Measurements from ENCODE around the gene SLC2A11.

Gene SLC2A11

DNA sequence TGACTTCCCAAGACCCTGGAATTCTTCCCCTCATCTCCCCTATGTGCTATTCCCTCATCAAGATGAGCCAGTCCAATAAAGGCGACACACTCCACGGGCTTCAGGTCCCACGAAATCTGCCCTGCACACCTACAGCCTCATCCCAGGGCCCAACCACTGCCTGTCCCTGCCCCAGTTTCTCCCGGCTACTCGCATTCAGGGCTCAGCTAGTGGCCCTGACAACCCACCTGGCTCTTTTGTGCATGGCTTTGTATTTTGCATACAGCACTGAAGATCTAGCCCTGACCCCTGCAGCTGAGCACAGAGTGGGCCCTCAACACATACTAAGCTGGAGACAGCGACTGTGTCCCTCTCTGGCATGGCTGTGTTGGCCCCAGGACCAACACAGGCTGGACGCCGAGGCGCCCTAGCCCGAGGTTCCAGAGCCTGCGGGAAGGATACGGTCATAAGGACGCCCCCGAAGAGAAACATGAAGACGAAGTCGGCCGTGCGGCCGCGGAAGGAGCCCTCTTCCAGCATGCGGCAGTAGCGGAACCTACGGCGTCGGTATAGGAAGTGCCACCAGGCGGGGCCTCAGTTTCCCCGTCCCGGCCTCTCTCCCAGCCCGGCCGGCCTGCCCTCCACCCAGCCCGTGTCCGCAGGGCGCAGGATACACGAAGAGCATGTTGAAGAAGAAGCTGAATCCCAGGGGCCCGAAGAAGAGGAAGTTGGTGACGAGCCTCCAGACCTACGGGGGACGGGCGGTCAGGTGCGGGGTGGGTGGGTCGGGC is 19.6 kb upstream of the SLC2A11 start:
- Histone ChIP-seq H3K9ac (ENCODE audit: low read depth in 1 of 2, low read length in 2 of 2) (peak overlapping the region; percentile 32 to 33), H3K4me3 (ENCODE audit: low read depth in 1 of 2, low read length in 2 of 2) (peak overlapping the region; percentile 66 to 80), H3K27ac (ENCODE audit: low read depth, low read length) (no peak overlapping the region), H3K36me3 (ENCODE audit: control insufficient read depth in 1 of 2, insufficient read depth in 2 of 2, low read length in 2 of 2) (peaks cover 23 to 35% of the 10 kb centered on the region in 2 donors), H3K4me1 (ENCODE audit: control insufficient read depth in 1 of 2, insufficient read depth in 2 of 2, low read length in 2 of 2) (peaks cover 6 to 23% of the 10 kb centered on the region in 2 donors), H3K9me3 (ENCODE audit: control insufficient read depth in 1 of 2, low read length in 2 of 2) (no peaks in the 10 kb centered on the region), H3K27me3 (ENCODE audit: control insufficient read depth in 1 of 2, insufficient read depth in 2 of 2, low read length in 2 of 2) (no peaks in the 10 kb centered on the region)

DNA sequence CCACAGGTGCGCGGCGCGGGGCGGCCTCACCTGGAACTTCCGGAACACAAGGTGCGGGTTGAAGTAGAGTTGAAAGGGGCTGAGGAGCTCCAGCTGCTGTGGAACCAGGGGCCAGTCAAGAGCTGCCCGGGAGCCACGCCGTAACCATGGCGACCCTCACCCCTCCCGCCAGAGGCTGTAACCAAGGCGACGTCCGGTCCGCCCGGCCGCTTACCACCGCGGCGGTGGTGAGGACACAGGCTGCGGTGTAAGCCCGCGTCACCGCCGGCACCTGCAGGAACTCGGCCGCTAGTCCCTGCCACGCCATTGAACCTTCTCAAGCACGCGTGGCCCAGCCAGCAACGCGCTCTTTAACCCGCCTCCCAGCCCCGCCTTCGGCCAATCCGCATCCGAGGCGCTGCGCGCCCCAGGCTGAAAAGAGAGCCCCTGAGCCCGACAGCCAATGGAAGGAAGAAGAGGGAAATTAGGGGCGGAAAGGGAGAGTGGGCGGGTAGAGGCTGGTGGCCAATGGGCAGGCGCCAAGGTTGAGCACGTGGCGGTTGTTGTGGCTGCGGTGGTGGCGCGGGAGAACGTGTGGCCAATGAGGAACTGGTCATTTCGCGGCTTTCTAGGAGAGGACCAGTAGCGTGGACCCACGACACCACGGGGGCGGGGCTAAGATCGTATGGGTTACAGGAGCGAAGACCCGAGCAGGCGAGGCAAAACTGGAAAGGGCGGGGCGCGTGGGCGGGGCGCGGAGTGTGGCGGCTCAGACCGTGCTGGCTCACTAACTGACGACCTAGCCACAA is 18.8 kb upstream of the SLC2A11 start, which contains the start of gene DERL3:
TSS of gene DERL3 (minus strand) at position 326 of the 788 bp plus-strand sequence. CDS start at position 307, 19 bp downstream.
- Histone ChIP-seq H3K4me1 (ENCODE audit: control insufficient read depth in 1 of 2, insufficient read depth in 2 of 2, low read length in 2 of 2) (peaks cover 6 to 23% of the 10 kb centered on the region in 2 donors), H3K27me3 (ENCODE audit: control insufficient read depth in 1 of 2, insufficient read depth in 2 of 2, low read length in 2 of 2) (no peaks in the 10 kb centered on the region), H3K4me3 (ENCODE audit: low read depth in 1 of 2, low read length in 2 of 2) (peak within 1 kb of the TSS; percentile 66 to 80), H3K9me3 (ENCODE audit: control insufficient read depth in 1 of 2, low read length in 2 of 2) (no peaks in the 10 kb centered on the region), H3K9ac (ENCODE audit: low read depth in 1 of 2, low read length in 2 of 2) (peak within 1 kb of the TSS; percentile 32 to 33), H3K27ac (ENCODE audit: low read depth, low read length) (no peak within 1 kb of the TSS), H3K36me3 (ENCODE audit: control insufficient read depth in 1 of 2, insufficient read depth in 2 of 2, low read length in 2 of 2) (peaks cover 15 to 27% of the 10 kb centered on the region in 2 donors)

DNA sequence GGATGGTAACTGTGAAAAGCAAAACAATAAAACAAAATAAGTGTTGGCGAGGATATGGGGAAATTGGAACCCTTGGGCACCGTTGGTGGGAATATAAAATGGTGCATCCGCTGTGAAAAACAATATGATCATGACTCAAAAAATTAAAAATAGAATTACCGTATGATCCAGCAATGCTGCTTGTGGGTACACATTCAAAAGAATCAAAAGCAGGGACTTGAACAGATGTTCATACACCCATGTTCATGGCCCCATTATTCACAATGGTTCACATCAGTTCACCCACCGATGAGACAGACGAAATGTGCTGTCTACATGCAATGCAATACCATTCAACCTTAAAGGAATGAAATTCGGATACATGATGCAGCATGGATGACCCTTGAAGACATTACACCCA is 17.6 kb upstream of the SLC2A11 start:
- Histone ChIP-seq H3K27me3 (ENCODE audit: control insufficient read depth in 1 of 2, insufficient read depth in 2 of 2, low read length in 2 of 2) (no peaks in the 10 kb centered on the region), H3K4me1 (ENCODE audit: control insufficient read depth in 1 of 2, insufficient read depth in 2 of 2, low read length in 2 of 2) (peaks cover 10 to 33% of the 10 kb centered on the region in 2 donors), H3K4me3 (ENCODE audit: low read depth in 1 of 2, low read length in 2 of 2) (no peak overlapping the region), H3K36me3 (ENCODE audit: control insufficient read depth in 1 of 2, insufficient read depth in 2 of 2, low read length in 2 of 2) (peaks cover 12 to 18% of the 10 kb centered on the region in 2 donors), H3K9me3 (ENCODE audit: control insufficient read depth in 1 of 2, low read length in 2 of 2) (no peaks in the 10 kb centered on the region), H3K27ac (ENCODE audit: low read depth, low read length) (no peak overlapping the region), H3K9ac (ENCODE audit: low read depth in 1 of 2, low read length in 2 of 2) (no peak overlapping the region)

DNA sequence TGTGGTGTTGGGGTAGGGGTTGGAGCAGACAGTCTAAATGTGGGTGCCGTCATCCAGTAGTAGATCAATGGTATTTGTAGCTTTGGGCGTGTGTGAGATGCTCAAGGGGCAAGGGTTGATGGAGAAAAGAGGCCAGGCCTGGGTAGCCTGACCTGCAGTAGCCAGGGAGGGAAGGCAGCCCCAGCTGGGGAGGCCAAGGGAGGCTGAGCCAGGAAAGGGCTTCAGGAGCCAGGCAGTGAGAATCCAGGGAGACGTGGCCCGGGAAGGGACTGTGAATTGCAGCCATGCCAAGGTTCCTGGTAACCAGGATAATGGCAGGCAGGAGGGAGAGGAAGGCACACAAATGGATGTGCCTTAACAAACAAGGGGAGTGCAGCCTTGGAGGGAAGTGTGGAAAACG is 16.4 kb upstream of the SLC2A11 start:
- H3K9me3 ChIP-seq (ENCODE audit: control insufficient read depth in 1 of 2, low read length in 2 of 2) = no peaks in the 10 kb centered on the region
- no peak overlapping the region for H3K9ac ChIP-seq (ENCODE audit: low read depth in 1 of 2, low read length in 2 of 2)
- no peaks in the 10 kb centered on the region for H3K27me3 ChIP-seq (ENCODE audit: control insufficient read depth in 1 of 2, insufficient read depth in 2 of 2, low read length in 2 of 2)
- H3K4me1 ChIP-seq (ENCODE audit: control insufficient read depth in 1 of 2, insufficient read depth in 2 of 2, low read length in 2 of 2) = peaks cover 17 to 45% of the 10 kb centered on the region in 2 donors
- no peak overlapping the region for H3K4me3 ChIP-seq (ENCODE audit: low read depth in 1 of 2, low read length in 2 of 2)
- H3K27ac ChIP-seq (ENCODE audit: low read depth, low read length) = no peak overlapping the region
- H3K36me3 ChIP-seq (ENCODE audit: control insufficient read depth in 1 of 2, insufficient read depth in 2 of 2, low read length in 2 of 2) = peaks cover 5 to 6% of the 10 kb centered on the region in 2 donors

DNA sequence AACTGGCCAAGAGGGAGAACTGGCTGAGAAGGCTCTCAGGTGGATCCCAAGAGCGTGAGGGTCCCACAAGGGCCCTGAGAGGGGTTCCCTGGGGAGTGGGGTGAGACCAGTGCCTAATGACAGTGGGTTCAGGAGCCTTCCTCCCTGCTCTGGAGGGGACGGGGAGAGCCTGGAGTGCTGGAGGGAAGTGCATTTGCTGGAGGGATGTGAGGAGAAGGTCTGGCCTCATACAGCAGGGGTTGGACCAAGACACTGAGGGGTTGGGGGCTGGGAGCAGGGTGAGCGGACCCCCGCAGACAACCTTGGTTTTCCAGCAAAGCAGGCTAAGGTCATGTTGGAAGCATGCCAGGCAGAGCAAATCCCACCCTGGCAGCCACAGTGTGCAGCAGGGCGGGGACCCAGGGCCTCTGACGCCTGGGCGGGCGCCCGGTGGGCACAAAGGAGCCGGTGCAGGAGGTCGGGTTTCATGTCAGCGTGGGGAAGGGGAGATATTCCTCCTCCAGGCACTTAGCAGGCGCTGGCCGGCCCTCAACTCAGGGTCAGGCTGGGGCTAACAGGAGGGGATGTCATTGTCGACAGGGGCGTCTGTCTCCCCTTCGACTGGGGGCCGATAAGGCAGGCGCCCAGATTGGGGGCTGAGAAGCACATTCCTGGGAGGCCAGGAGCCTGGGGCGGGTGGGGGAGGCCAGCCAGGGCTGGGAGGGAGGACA is 15.8 kb upstream of the SLC2A11 start:
- Histone ChIP-seq H3K36me3 (ENCODE audit: control insufficient read depth in 1 of 2, insufficient read depth in 2 of 2, low read length in 2 of 2) (peaks cover 2 to 4% of the 10 kb centered on the region in 2 donors), H3K4me3 (ENCODE audit: low read depth in 1 of 2, low read length in 2 of 2) (no peak overlapping the region), H3K9me3 (ENCODE audit: control insufficient read depth in 1 of 2, low read length in 2 of 2) (no peaks in the 10 kb centered on the region), H3K9ac (ENCODE audit: low read depth in 1 of 2, low read length in 2 of 2) (no peak overlapping the region), H3K4me1 (ENCODE audit: control insufficient read depth in 1 of 2, insufficient read depth in 2 of 2, low read length in 2 of 2) (peaks cover 17 to 50% of the 10 kb centered on the region in 2 donors), H3K27ac (ENCODE audit: low read depth, low read length) (no peak overlapping the region), H3K27me3 (ENCODE audit: control insufficient read depth in 1 of 2, insufficient read depth in 2 of 2, low read length in 2 of 2) (no peaks in the 10 kb centered on the region)

DNA sequence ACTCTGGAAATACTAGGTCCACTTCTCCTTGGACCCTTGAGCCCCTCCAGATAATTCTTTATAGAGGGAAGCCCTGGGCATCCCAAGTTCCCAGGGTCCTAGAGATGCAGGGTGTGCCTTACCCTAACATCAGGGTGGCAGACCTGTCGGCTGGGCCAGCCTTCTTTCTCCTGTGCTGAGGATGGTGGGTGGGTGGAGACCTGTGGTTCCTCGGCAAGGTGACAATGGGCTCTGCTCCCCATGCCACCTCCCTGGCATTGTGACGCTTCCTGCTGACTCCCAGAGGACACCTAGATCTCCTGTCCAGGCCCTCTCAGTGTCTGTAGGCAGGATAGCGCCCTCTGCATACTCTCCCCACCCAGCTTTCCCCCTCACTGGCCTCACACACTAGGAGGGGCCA is 15.1 kb upstream of the SLC2A11 start:
- H3K27ac ChIP-seq (ENCODE audit: low read depth, low read length) = no peak overlapping the region
- peaks cover 17 to 48% of the 10 kb centered on the region in 2 donors for H3K4me1 ChIP-seq (ENCODE audit: control insufficient read depth in 1 of 2, insufficient read depth in 2 of 2, low read length in 2 of 2)
- peaks cover 0 to 4% of the 10 kb centered on the region in 2 donors for H3K36me3 ChIP-seq (ENCODE audit: control insufficient read depth in 1 of 2, insufficient read depth in 2 of 2, low read length in 2 of 2)
- no peaks in the 10 kb centered on the region for H3K27me3 ChIP-seq (ENCODE audit: control insufficient read depth in 1 of 2, insufficient read depth in 2 of 2, low read length in 2 of 2)
- no peaks in the 10 kb centered on the region for H3K9me3 ChIP-seq (ENCODE audit: control insufficient read depth in 1 of 2, low read length in 2 of 2)
- H3K9ac ChIP-seq (ENCODE audit: low read depth in 1 of 2, low read length in 2 of 2) = no peak overlapping the region
- no peak overlapping the region for H3K4me3 ChIP-seq (ENCODE audit: low read depth in 1 of 2, low read length in 2 of 2)

DNA sequence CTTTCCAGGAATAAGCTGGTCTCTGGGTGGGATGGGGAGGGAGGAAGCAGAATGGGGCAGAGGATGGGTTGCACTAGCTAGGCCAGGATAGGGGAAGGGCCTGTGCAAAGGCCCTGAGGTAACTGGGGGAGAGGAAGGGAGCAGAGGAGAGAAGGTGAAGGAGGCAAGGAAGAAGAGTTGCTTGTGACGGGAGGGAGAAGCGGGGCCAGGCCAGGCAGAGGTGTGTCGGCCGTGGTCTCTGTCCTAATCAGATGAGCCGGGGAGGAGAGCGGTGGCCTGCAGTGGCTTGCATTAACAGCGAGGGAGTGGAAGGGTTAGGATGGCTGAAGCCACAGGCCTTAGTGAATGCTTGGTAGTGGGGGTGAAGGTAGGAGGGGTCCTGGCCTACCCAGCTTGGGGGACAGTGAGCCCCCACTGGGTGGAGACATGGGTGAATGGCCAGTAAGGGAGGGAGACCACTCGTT is 12.9 kb upstream of the SLC2A11 start:
- H3K27ac ChIP-seq (ENCODE audit: low read depth, low read length) = peak overlapping the region; percentile 44
- no peak overlapping the region for H3K9ac ChIP-seq (ENCODE audit: low read depth in 1 of 2, low read length in 2 of 2)
- H3K36me3 ChIP-seq (ENCODE audit: control insufficient read depth in 1 of 2, insufficient read depth in 2 of 2, low read length in 2 of 2) = no peaks in the 10 kb centered on the region
- no peaks in the 10 kb centered on the region for H3K9me3 ChIP-seq (ENCODE audit: control insufficient read depth in 1 of 2, low read length in 2 of 2)
- H3K27me3 ChIP-seq (ENCODE audit: control insufficient read depth in 1 of 2, insufficient read depth in 2 of 2, low read length in 2 of 2) = no peaks in the 10 kb centered on the region
- no peak overlapping the region for H3K4me3 ChIP-seq (ENCODE audit: low read depth in 1 of 2, low read length in 2 of 2)
- H3K4me1 ChIP-seq (ENCODE audit: control insufficient read depth in 1 of 2, insufficient read depth in 2 of 2, low read length in 2 of 2) = peaks cover 11 to 40% of the 10 kb centered on the region in 2 donors

DNA sequence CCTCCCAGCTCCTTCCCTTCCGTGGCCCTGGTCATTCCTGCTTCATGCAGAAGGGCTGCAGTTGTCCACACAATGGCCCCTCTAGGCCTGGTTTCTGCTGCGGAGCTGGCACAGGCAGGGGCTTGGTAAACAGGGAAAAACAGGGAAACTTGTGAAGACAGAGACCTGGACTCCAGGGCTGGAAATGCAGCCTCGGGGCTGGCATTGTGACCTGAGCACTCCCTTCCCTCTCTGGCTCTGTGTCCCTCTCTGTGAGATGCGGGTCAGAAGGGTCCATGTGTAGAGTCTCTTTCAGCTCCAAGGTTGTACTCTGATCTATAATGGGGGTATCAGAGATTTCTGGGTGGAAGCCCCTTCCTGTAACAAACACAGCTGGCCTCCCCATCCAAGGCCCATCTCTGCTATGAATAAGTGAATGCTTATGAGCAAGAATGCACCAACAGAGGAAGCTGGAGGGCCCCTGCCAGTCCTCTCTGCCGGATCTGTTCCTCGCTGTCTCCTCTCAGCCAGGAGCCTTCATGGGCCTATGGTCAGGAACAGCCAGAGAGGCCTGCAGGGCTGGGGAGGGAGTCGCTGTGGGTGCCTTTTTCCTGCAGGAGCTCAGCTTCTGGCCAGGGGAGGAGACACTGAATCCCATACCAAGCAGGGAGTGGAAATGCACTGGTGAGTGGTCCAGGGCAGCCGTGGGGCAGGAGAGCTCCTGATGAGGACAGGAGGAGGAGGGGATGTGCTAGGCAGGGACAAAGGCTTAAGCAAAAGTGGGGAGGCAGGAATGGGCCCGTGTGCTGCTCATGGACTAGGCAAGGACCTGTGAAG is 12.2 kb upstream of the SLC2A11 start:
- peaks cover 11 to 45% of the 10 kb centered on the region in 2 donors for H3K4me1 ChIP-seq (ENCODE audit: control insufficient read depth in 1 of 2, insufficient read depth in 2 of 2, low read length in 2 of 2)
- peak overlapping the region; percentile 44 for H3K27ac ChIP-seq (ENCODE audit: low read depth, low read length)
- no peak overlapping the region for H3K4me3 ChIP-seq (ENCODE audit: low read depth in 1 of 2, low read length in 2 of 2)
- H3K36me3 ChIP-seq (ENCODE audit: control insufficient read depth in 1 of 2, insufficient read depth in 2 of 2, low read length in 2 of 2) = no peaks in the 10 kb centered on the region
- H3K9ac ChIP-seq (ENCODE audit: low read depth in 1 of 2, low read length in 2 of 2) = peak overlapping the region in 1 of 2 donors; percentile 25
- H3K27me3 ChIP-seq (ENCODE audit: control insufficient read depth in 1 of 2, insufficient read depth in 2 of 2, low read length in 2 of 2) = no peaks in the 10 kb centered on the region
- no peaks in the 10 kb centered on the region for H3K9me3 ChIP-seq (ENCODE audit: control insufficient read depth in 1 of 2, low read length in 2 of 2)

DNA sequence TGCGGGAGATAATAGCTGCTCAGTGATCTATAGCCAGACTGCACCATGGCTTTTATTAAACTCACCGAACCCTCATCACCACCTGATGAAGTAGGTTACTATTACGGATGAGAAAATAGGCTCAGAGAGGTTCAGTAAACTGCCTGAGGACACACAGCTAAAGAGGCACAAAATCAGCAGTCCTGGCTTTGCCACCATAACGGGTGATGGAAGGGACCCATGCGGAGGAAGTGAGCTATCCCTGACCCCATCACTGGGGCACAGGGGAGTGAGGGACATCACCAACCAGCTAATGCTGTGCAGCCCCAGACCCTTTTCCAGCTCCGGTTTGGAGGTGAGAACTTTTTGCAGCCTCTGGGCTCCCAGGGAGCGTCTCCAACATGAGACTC is 11.6 kb upstream of the SLC2A11 start:
- Histone ChIP-seq H3K4me1 (ENCODE audit: control insufficient read depth in 1 of 2, insufficient read depth in 2 of 2, low read length in 2 of 2) (peaks cover 11 to 45% of the 10 kb centered on the region in 2 donors), H3K27ac (ENCODE audit: low read depth, low read length) (no peak overlapping the region)

More for the DNA sequence above, 11.6 kb upstream of the SLC2A11 start:
- H3K9ac ChIP-seq (ENCODE audit: low read depth in 1 of 2, low read length in 2 of 2) = no peak overlapping the region
- H3K4me3 ChIP-seq (ENCODE audit: low read depth in 1 of 2, low read length in 2 of 2) = no peak overlapping the region
- no peaks in the 10 kb centered on the region for H3K36me3 ChIP-seq (ENCODE audit: control insufficient read depth in 1 of 2, insufficient read depth in 2 of 2, low read length in 2 of 2)
- H3K27me3 ChIP-seq (ENCODE audit: control insufficient read depth in 1 of 2, insufficient read depth in 2 of 2, low read length in 2 of 2) = no peaks in the 10 kb centered on the region
- no peaks in the 10 kb centered on the region for H3K9me3 ChIP-seq (ENCODE audit: control insufficient read depth in 1 of 2, low read length in 2 of 2)

Data from duodenal mucosa (tissue), 2 donors.